CD14-positive monocyte (primary cell): ENCODE measurements around the gene RPSA. TPM values are rescaled to one million over a fixed set of nuclear protein-coding genes. Genes with fewer than 3 reads are reported as not detected.

Experiments
- DNase-seq, 3 donors: peaks; one replicate each; pipeline ENCODE4 v3.0.0-alpha.2; 2011 to 2022
- H2AFZ ChIP-seq: 2 replicates; pipeline ENCODE4 v1.6.0; 2012; ENCODE audit warnings: mild to moderate bottlenecking, low read depth, low read length, inconsistent platforms; ENCODE audit not compliant: insufficient read depth, poor library complexity, severe bottlenecking
- H3K27ac ChIP-seq, 2 donors: 1 replicate in 1 of 2; 2 replicates in 1 of 2; pipeline ENCODE4 v1.5.1; 2012 to 2013; ENCODE audit warnings: low read length in 2 of 2, control low read depth in 1 of 2, inconsistent platforms in 1 of 2, low read depth in 1 of 2, mild to moderate bottlenecking in 1 of 2
- H3K27me3 ChIP-seq, 2 donors: one replicate each; pipeline versions ENCODE4 v1.6.0 to v1.6.1; 2011 to 2013; ENCODE audit warnings: low read length in 2 of 2; ENCODE audit not compliant: control insufficient read depth in 2 of 2, insufficient read depth in 2 of 2
- H3K36me3 ChIP-seq, 2 donors: replicated peaks in 1 of 2; 1 replicate in 1 of 2; 2 replicates in 1 of 2; pipeline versions ENCODE4 v1.5.1 to v1.6.1; 2012 to 2013; ENCODE audit warnings: low read length in 2 of 2, control low read depth in 1 of 2, inconsistent platforms in 1 of 2, mild to moderate bottlenecking in 1 of 2; ENCODE audit not compliant: insufficient read depth in 2 of 2, control insufficient read depth in 1 of 2
- H3K4me1 ChIP-seq, 2 donors: 1 replicate in 1 of 2; 2 replicates in 1 of 2; pipeline versions ENCODE4 v1.5.1 to v1.6.1; 2012 to 2013; ENCODE audit warnings: low read length in 2 of 2, control low read depth in 1 of 2, inconsistent platforms in 1 of 2, mild to moderate bottlenecking in 1 of 2, moderate library complexity in 1 of 2; ENCODE audit not compliant: insufficient read depth in 2 of 2, control insufficient read depth in 1 of 2
- H3K4me2 ChIP-seq: replicated peaks from 2 replicates; pipeline ENCODE3; 2012; ENCODE audit warnings: low read length, moderate library complexity, mild to moderate bottlenecking; ENCODE audit not compliant: poor library complexity, severe bottlenecking; ENCODE audit errors: extremely low read depth
- H3K4me3 ChIP-seq, 3 experiments: fragments of 200-600 bp in 1 of 3; sonication (generic) in 1 of 3; replicated peaks in 1 of 3; 1 replicate in 2 of 3; 2 replicates in 1 of 3; pipeline ENCODE4 v1.5.1; 2011 to 2013; ENCODE audit warnings: low read length in 3 of 3, mild to moderate bottlenecking in 3 of 3, control low read depth in 2 of 3, low read depth in 2 of 3, inconsistent platforms in 1 of 3, moderate library complexity in 1 of 3
- H3K79me2 ChIP-seq: 2 replicates; pipeline ENCODE4 v1.6.0; 2012; ENCODE audit warnings: mild to moderate bottlenecking, control low read depth, inconsistent platforms, low read length, moderate library complexity; ENCODE audit not compliant: insufficient read depth
- H3K9ac ChIP-seq: 2 replicates; pipeline ENCODE4 v1.6.0; 2017; ENCODE audit warnings: low read length, mild to moderate bottlenecking; ENCODE audit not compliant: insufficient read depth, poor library complexity, severe bottlenecking
- H3K9me3 ChIP-seq, 2 donors: replicated peaks in 1 of 2; 1 replicate in 1 of 2; 2 replicates in 1 of 2; pipeline versions ENCODE4 v1.5.1 to v1.6.1; 2012 to 2013; ENCODE audit warnings: low read length in 2 of 2, control low read depth in 1 of 2; ENCODE audit not compliant: control insufficient read depth in 1 of 2, insufficient read depth in 1 of 2
- H4K20me1 ChIP-seq: 2 replicates; pipeline ENCODE4 v1.6.0; 2012; ENCODE audit warnings: mild to moderate bottlenecking, low read length, control low read depth, moderate library complexity; ENCODE audit not compliant: insufficient read depth
- H3K27ac Mint-ChIP-seq, 7 donors: one replicate each; pipeline ENCODE4 v1.8.0; 2020; ENCODE audit warnings: mild to moderate bottlenecking in 7 of 7, mixed read lengths in 7 of 7, moderate library complexity in 6 of 7, inconsistent platforms in 2 of 7
- H3K27me3 Mint-ChIP-seq, 3 donors: one replicate each; pipeline ENCODE4 v1.8.0; 2021 to 2022; ENCODE audit warnings: low read depth in 3 of 3, mild to moderate bottlenecking in 3 of 3, mixed read lengths in 3 of 3, moderate library complexity in 3 of 3, inconsistent platforms in 1 of 3
- H3K36me3 Mint-ChIP-seq, 2 donors: one replicate each; pipeline ENCODE4 v1.8.0; 2020; ENCODE audit warnings: mixed read lengths in 2 of 2, inconsistent platforms in 1 of 2, mild to moderate bottlenecking in 1 of 2
- H3K4me1 Mint-ChIP-seq: one replicate; pipeline ENCODE4 v1.8.0; 2020; ENCODE audit warnings: mild to moderate bottlenecking, mixed read lengths
- H3K4me3 Mint-ChIP-seq, 2 donors: one replicate each; pipeline ENCODE4 v1.8.0; 2020; ENCODE audit warnings: mild to moderate bottlenecking in 2 of 2, mixed read lengths in 2 of 2, moderate library complexity in 1 of 2
- H3K9me3 Mint-ChIP-seq, 7 donors: one replicate each; pipeline ENCODE4 v1.8.0; 2020 to 2022; ENCODE audit warnings: mixed read lengths in 7 of 7, mild to moderate bottlenecking in 6 of 7, moderate library complexity in 6 of 7, inconsistent platforms in 2 of 7
- WGBS: methylation state at CpG from one replicate; pipeline ENCODE4 v1.1.5; 2013; ENCODE audit warnings: missing lambda C conversion rate; ENCODE audit not compliant: insufficient coverage; 5-methylcytosine and 5-hydroxymethylcytosine counted together
- intact Hi-C, 2 donors: fragments of 100-400 bp; cut with micrococcal nuclease; formaldehyde crosslinking; loops; one replicate each; pipeline versions ENCODE4 v1.15.0 to v1.15.1; 2023
- polyA plus RNA-seq, 3 donors: library from polyadenylated mRNA; depleted of rRNA in 1 of 3; unstranded in 2 of 3; stranded (reverse) in 1 of 3; fragments of 300-500 nt in 2 of 3; fragments of >200 nt in 1 of 3; fragmentation: Illumina TruSeq in 2 of 3; gene quantifications; 1 replicate in 2 of 3; 2 replicates in 1 of 3; pipeline ENCODE4 v1.2.3, GENCODE V29; 2012 to 2021
- TF ChIP-seq, protein P1 (sequence below): fragments of 200-600 bp; IDR thresholded peaks from one replicate; pipeline ENCODE4 v1.8.0; 2022; ENCODE audit warnings: antibody characterized with exemption, mild to moderate bottlenecking

Gene RPSA
- polyA plus RNA-seq, 3 donors, result 172 to 574 (median 219) TPM

DNA sequence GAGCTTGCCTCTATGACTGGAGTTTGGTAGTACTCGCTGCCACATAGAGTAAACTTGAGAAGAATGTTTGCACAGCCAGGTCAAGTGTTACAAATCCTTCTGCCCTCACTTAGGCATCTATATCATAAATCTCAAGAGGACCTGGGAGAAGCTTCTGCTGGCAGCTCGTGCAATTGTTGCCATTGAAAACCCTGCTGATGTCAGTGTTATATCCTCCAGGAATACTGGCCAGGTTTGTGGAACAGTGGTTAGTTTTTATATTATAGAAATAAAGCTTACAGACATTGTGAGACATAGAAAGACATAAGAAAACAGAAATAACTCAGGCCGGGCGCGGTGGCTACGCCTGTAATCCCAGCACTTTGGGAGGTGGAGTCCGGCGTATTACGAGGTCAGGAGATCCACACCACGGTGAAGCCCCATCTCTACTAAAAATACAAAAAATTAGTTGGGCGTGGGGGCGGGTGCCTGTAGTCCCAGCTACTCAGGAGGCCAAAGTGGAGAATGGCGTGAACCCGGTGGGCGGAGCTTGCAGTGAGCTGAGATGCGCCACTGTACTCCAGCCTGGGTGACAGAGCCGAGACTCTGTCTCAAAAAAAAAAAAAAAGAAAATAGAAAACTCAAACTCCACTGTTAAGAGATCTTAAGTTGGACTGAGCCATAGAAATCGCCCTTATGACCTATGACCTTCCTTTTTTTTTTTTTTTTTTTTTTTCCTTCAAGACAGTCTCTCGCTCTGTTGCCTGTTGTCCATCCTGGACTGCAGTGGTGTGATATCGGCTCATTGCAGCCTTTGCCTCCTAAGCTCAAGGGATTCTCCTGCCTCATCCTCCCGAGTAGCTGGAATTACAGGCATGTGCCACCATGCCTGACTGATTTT is 2.2 kb downstream of the RPSA start:
- Mint-ChIP-seq H3K27me3 (peaks cover 0 to 1% (median 0%) of the 10 kb centered on the region in 3 donors), H3K4me3 (no peak overlapping the region), H3K9me3 (no peaks in the 10 kb centered on the region), H3K36me3 (peaks cover 48 to 62% of the 10 kb centered on the region in 2 donors), H3K27ac (peak overlapping the region in 2 of 7 donors; percentile 25 to 66), H3K4me1 (peaks cover 19% of the 10 kb centered on the region)
- peaks cover 40% of the 10 kb centered on the region for H3K79me2 ChIP-seq
- TF ChIP-seq, protein P1, sequence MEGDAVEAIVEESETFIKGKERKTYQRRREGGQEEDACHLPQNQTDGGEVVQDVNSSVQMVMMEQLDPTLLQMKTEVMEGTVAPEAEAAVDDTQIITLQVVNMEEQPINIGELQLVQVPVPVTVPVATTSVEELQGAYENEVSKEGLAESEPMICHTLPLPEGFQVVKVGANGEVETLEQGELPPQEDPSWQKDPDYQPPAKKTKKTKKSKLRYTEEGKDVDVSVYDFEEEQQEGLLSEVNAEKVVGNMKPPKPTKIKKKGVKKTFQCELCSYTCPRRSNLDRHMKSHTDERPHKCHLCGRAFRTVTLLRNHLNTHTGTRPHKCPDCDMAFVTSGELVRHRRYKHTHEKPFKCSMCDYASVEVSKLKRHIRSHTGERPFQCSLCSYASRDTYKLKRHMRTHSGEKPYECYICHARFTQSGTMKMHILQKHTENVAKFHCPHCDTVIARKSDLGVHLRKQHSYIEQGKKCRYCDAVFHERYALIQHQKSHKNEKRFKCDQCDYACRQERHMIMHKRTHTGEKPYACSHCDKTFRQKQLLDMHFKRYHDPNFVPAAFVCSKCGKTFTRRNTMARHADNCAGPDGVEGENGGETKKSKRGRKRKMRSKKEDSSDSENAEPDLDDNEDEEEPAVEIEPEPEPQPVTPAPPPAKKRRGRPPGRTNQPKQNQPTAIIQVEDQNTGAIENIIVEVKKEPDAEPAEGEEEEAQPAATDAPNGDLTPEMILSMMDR, result no peak
- no peak overlapping the region for H3K4me2 ChIP-seq
- H3K9ac ChIP-seq, result no peak overlapping the region
- peak overlapping the region in 1 of 2 donors; percentile 94 for H3K27ac ChIP-seq
- H3K9me3 ChIP-seq, result no peaks in the 10 kb centered on the region
- intact Hi-C loops, result no loop called here
- H3K4me3 ChIP-seq, result no peak overlapping the region
- peaks cover 18 to 23% of the 10 kb centered on the region in 2 donors for H3K4me1 ChIP-seq
- H3K27me3 ChIP-seq, result no peaks in the 10 kb centered on the region
- H4K20me1 ChIP-seq, result peaks cover 38% of the 10 kb centered on the region
- H2AFZ ChIP-seq, result no peak overlapping the region
- H3K36me3 ChIP-seq, result peaks cover 56 to 58% of the 10 kb centered on the region in 2 donors
- 100% methylated on average over 8 of the region's 21 CpGs for WGBS
- no peak for DNase-seq

DNA sequence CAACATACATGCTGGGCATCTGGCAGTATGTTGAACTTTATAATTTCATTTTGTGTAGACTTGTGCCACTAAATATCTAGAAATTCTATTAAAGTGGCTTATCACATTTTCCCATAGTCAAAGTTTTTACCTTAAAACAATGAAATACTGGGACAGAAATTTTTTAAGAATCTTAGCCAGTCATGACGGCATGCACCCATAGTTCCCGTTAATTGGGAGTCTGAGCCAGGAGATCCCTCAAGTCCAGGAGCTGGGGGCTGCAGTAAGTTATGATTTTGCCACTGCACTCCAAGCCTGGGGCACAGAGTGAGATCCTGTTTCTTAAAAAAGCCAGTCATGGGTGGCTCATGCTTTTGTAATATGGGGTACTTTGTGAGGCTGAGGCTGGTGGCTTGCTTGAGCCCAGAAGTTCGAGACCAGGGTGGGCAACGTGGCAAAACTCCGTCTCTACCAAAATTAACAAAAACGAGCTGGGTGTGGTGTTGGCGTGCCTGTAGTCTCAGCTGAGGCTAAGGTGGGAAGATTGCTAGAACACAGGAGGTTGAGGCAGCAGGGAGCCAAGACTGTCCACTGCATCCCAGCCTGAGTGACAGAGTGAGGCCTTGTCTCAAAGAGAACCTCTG is 3.1 kb downstream of the RPSA start:
- intact Hi-C loops, result no loop called here
- Histone ChIP-seq H3K27me3 (no peaks in the 10 kb centered on the region), H3K9ac (no peak overlapping the region), H3K36me3 (peaks cover 57 to 67% of the 10 kb centered on the region in 2 donors), H3K4me1 (peaks cover 18 to 23% of the 10 kb centered on the region in 2 donors), H3K27ac (peak overlapping the region in 1 of 2 donors; percentile 32), H3K4me2 (no peak overlapping the region), H3K9me3 (no peaks in the 10 kb centered on the region), H2AFZ (no peak overlapping the region), H3K79me2 (peaks cover 40% of the 10 kb centered on the region), H3K4me3 (no peak overlapping the region), H4K20me1 (peaks cover 38% of the 10 kb centered on the region)
- 74% methylated on average over 6 of the region's 7 CpGs for WGBS
- DNase-seq, result no peak
- Mint-ChIP-seq H3K4me1 (peaks cover 19% of the 10 kb centered on the region), H3K27me3 (peaks cover 0 to 1% (median 0%) of the 10 kb centered on the region in 3 donors), H3K36me3 (peaks cover 53 to 68% of the 10 kb centered on the region in 2 donors), H3K9me3 (no peaks in the 10 kb centered on the region), H3K4me3 (no peak overlapping the region), H3K27ac (peak overlapping the region in 3 of 7 donors; percentile 25 to 55 (median 26))
- TF ChIP-seq, protein P1, result no peak
